Activated CD8-positive, alpha-beta T cell treated with anti-CD3 and anti-CD28 coated beads, Interleukin-2, amount 10 ng/mL, durations not matched to agents 7 days and 5 days (primary cell): ENCODE measurements around the gene PDE4D. TPM values are rescaled to one million over a fixed set of nuclear protein-coding genes. Genes with fewer than 3 reads are reported as not detected.

Experiments used
- ATAC-seq: fragments of 150-1000 bp; cut with Tn5 transposase; one replicate; pipeline ENCODE4 v1.10.0; 2021; ENCODE audit warnings: moderate library complexity
- CTCF ChIA-PET: fragments of 350-600 bp; sonication (Branson Sonifier 250); formaldehyde crosslinking; loops from one replicate; lab custom pipeline; 2021; ENCODE audit warnings: antibody characterized with exemption; lab: Charles Lee
- POLR2A ChIA-PET: fragments of 350-600 bp; sonication (Branson Sonifier 250); formaldehyde crosslinking; loops from one replicate; lab custom pipeline; 2021; ENCODE audit warnings: antibody characterized with exemption; lab: Charles Lee
- DNase-seq: peaks from one replicate; pipeline ENCODE4 v3.0.0-alpha.2; 2020
- H3K27ac Mint-ChIP-seq: one replicate; pipeline ENCODE4 v1.8.0; 2021; ENCODE audit warnings: mild to moderate bottlenecking, mixed read lengths
- H3K27me3 Mint-ChIP-seq: one replicate; pipeline ENCODE4 v1.8.0; 2021; ENCODE audit warnings: low read depth, mixed read lengths
- H3K36me3 Mint-ChIP-seq: one replicate; pipeline ENCODE4 v1.8.0; 2021; ENCODE audit warnings: low read depth, mixed read lengths
- H3K4me1 Mint-ChIP-seq: one replicate; pipeline ENCODE4 v1.8.0; 2021; ENCODE audit warnings: low read depth, mixed read lengths
- H3K4me3 Mint-ChIP-seq: one replicate; pipeline ENCODE4 v1.8.0; 2021; ENCODE audit warnings: mild to moderate bottlenecking, mixed read lengths
- H3K9me3 Mint-ChIP-seq: one replicate; pipeline ENCODE4 v1.8.0; 2022; ENCODE audit warnings: mixed read lengths; ENCODE audit not compliant: insufficient read depth
- total RNA-seq, 2 experiments: library from RNA; stranded (reverse); gene quantifications; one replicate each; pipeline ENCODE4 v1.2.3, GENCODE V29; 2021

PDE4D gene
- total RNA-seq, 2 experiments from 2014 or later = 65.4 to 70.7 TPM

DNA sequence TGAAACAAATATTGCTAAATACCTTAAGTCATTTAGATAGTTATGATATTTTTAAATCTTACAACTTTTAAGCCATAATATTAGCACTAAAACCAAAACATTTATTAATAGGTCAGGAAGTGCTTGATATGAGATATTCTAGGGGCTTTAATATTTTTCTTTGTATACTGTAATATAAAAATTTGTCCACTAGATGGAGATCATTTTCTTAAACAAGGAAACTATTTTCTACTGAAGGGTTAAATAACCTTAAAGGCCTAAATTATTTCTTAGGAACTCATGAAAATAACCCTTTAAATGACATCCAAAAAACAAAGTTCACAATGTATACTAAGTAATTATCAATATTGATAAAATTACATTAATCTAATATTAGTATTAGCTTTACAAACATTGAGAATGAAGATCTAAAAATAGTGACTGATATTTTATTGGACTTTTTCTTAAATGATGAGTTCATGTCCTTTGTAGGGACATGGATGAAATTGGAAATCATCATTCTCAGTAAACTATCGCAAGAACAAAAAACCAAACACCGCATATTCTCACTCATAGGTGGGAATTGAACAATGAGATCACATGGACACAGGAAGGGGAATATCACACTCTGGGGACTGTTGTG lies 675.0 kb downstream of the PDE4D start:
- no peaks in the 10 kb centered on the region for H3K9me3 Mint-ChIP-seq
- H3K27ac Mint-ChIP-seq = no peak overlapping the region
- peaks cover 25% of the 10 kb centered on the region for H3K27me3 Mint-ChIP-seq
- DNase-seq (no peak), ATAC-seq (no peak)
- POLR2A ChIA-PET = no interaction called here
- no peaks in the 10 kb centered on the region for H3K4me1 Mint-ChIP-seq
- H3K4me3 Mint-ChIP-seq = no peak overlapping the region
- CTCF ChIA-PET = interaction anchor here (1.0 kb wide), 1 partner anchor 9 kb away, joined by 3 read pairs; no protein-coding TSS in a partner anchor
- no peaks in the 10 kb centered on the region for H3K36me3 Mint-ChIP-seq

- DNase-seq (no peak), ATAC-seq (no peak)
- Mint-ChIP-seq H3K36me3 (no peaks in the 10 kb centered on the region), H3K9me3 (no peaks in the 10 kb centered on the region), H3K4me3 (no peak overlapping the region), H3K4me1 (no peaks in the 10 kb centered on the region), H3K27me3 (peaks cover 30% of the 10 kb centered on the region), H3K27ac (no peak overlapping the region)
- POLR2A ChIA-PET = no interaction called here
- CTCF ChIA-PET = interaction anchor here (1.0 to 2.5 kb wide), 8 partner anchors 11 to 331 kb away, joined by 3 to 14 read pairs (median 4); no protein-coding TSS in a partner anchor
These were observed 676.7 kb downstream of the PDE4D start for GRCh38 chr5:59216841-59217240.

DNA sequence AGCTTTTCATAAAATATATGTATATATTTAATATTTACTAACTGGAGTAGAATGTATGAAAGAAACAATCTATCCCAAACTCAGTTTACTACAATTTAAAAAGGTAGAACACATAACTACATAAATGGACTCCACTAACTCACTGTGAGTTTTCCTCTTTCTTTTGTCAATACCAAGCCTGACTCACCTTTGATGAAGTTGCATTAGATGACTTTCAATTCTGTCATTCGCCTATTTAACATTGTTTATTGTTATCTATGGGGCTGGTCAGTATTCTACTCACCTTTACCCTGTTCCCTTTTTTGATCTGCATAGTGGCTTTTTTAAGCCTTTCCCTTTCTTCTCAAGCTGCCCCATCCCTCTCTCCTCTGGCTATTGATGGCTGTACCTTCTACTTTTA lies 680.9 kb downstream of the PDE4D start:
- Mint-ChIP-seq H3K27ac (no peak overlapping the region), H3K4me1 (no peaks in the 10 kb centered on the region), H3K36me3 (no peaks in the 10 kb centered on the region), H3K27me3 (peaks cover 31% of the 10 kb centered on the region), H3K9me3 (no peaks in the 10 kb centered on the region), H3K4me3 (no peak overlapping the region)
- POLR2A ChIA-PET = no interaction called here
- DNase-seq = no peak
- ATAC-seq = no peak
- CTCF ChIA-PET = interaction anchor here (1.4 to 3.1 kb wide), 2 partner anchors 9 to 24 kb away, joined by 4 to 8 read pairs; no protein-coding TSS in a partner anchor

DNA sequence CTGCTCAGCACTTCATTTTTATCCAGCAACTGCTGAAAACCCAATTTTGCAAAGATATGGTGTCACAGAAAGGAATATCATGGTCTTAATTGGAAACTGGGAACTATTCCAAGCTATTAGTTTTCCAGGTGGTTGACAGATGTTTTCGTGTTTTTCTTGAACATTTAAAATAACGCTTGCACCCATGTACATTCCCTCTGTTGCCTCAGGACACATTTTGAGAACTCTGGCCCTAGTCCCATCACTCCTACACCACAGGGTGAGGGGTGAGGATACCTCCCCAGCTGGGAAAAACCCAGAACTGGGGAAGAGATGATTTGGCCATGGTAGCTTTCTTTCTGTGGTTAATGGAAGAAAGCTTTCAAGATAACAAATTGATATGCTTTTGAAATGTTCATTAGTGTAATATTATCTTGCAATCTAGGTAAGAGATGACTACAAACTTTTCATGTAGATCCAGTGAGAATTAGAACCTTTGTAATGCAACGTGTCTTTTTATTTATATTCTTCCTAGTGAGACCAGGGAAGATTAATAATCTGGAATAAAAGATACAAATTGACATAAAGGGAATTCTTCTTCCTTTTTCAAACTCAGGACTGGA lies 683.7 kb downstream of the PDE4D start:
- CTCF ChIA-PET = interaction anchor here (1.3 to 2.2 kb wide), 3 partner anchors 13 to 324 kb away, joined by 3 to 7 read pairs (median 3); no protein-coding TSS in a partner anchor
- no peaks in the 10 kb centered on the region for H3K36me3 Mint-ChIP-seq
- DNase-seq (no peak), ATAC-seq (no peak)
- POLR2A ChIA-PET = no interaction called here
- H3K27ac Mint-ChIP-seq = no peak overlapping the region
- H3K27me3 Mint-ChIP-seq = peaks cover 26% of the 10 kb centered on the region
- H3K9me3 Mint-ChIP-seq = no peaks in the 10 kb centered on the region
- H3K4me3 Mint-ChIP-seq = no peak overlapping the region
- H3K4me1 Mint-ChIP-seq = no peaks in the 10 kb centered on the region

- peaks cover 14% of the 10 kb centered on the region for H3K27me3 Mint-ChIP-seq
- POLR2A ChIA-PET = no interaction called here
- no peak overlapping the region for H3K4me3 Mint-ChIP-seq
- H3K9me3 Mint-ChIP-seq = no peaks in the 10 kb centered on the region
- DNase-seq (no peak), ATAC-seq (no peak)
- H3K36me3 Mint-ChIP-seq = no peaks in the 10 kb centered on the region
- no peak overlapping the region for H3K27ac Mint-ChIP-seq
- H3K4me1 Mint-ChIP-seq = no peaks in the 10 kb centered on the region
- CTCF ChIA-PET = interaction anchor here (1.4 to 2.2 kb wide), 2 partner anchors 15 to 159 kb away, joined by 3 to 7 read pairs; no protein-coding TSS in a partner anchor
These were observed 685.1 kb downstream of the PDE4D start for GRCh38 chr5:59208474-59208873.

DNA sequence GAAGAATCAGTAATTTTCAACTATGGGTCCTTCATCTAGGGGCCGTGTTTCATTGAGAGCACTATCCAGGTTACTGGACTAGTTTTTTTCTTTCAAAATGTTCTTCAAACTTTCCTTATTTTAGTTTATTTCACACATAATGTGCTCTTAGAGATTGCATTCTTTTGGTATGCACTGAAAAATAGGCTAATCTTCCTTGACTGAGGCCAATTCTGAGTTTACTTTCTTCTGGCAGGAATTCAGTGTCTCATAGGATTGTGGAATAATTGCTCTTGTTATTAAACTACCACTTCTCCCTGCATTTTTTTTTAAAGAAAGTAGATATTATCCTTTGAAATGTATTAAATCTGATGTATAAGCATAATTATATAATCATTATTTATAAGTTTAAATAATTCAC lies 686.1 kb downstream of the PDE4D start:
- Mint-ChIP-seq H3K4me1 (no peaks in the 10 kb centered on the region), H3K27ac (no peak overlapping the region), H3K9me3 (no peaks in the 10 kb centered on the region), H3K36me3 (no peaks in the 10 kb centered on the region), H3K4me3 (no peak overlapping the region), H3K27me3 (peaks cover 6% of the 10 kb centered on the region)
- CTCF ChIA-PET = no interaction called here
- ATAC-seq (no peak), DNase-seq (no peak)
- POLR2A ChIA-PET = no interaction called here

GRCh38 chr5:59206132-59206581 lies 687.4 kb downstream of the PDE4D start:
- no peak for DNase-seq
- H3K27me3 Mint-ChIP-seq = peaks cover 6% of the 10 kb centered on the region
- POLR2A ChIA-PET = no interaction called here
- CTCF ChIA-PET = no interaction called here
- H3K9me3 Mint-ChIP-seq = no peaks in the 10 kb centered on the region
- H3K27ac Mint-ChIP-seq = no peak overlapping the region
- H3K4me1 Mint-ChIP-seq = no peaks in the 10 kb centered on the region
- H3K36me3 Mint-ChIP-seq = no peaks in the 10 kb centered on the region
- no peak overlapping the region for H3K4me3 Mint-ChIP-seq
- ATAC-seq = no peak

GRCh38 chr5:59204114-59204897 lies 689.2 kb downstream of the PDE4D start:
- ChIA-PET CTCF (no interaction called here), POLR2A (no interaction called here)
- ATAC-seq = no peak
- no peak for DNase-seq
- H3K27me3 Mint-ChIP-seq = peaks cover 4% of the 10 kb centered on the region
- H3K36me3 Mint-ChIP-seq = no peaks in the 10 kb centered on the region
- H3K4me1 Mint-ChIP-seq = no peaks in the 10 kb centered on the region
- H3K27ac Mint-ChIP-seq = no peak overlapping the region
- H3K9me3 Mint-ChIP-seq = no peaks in the 10 kb centered on the region
- no peak overlapping the region for H3K4me3 Mint-ChIP-seq

GRCh38 chr5:59199868-59200267 lies 693.7 kb downstream of the PDE4D start:
- no peaks in the 10 kb centered on the region for H3K9me3 Mint-ChIP-seq
- POLR2A ChIA-PET = no interaction called here
- DNase-seq (no peak), ATAC-seq (no peak)
- H3K4me1 Mint-ChIP-seq = no peaks in the 10 kb centered on the region
- H3K27me3 Mint-ChIP-seq = peaks cover 1% of the 10 kb centered on the region
- H3K4me3 Mint-ChIP-seq = no peak overlapping the region
- no peak overlapping the region for H3K27ac Mint-ChIP-seq
- H3K36me3 Mint-ChIP-seq = no peaks in the 10 kb centered on the region
- CTCF ChIA-PET = no interaction called here

- H3K36me3 Mint-ChIP-seq = no peaks in the 10 kb centered on the region
- H3K9me3 Mint-ChIP-seq = no peaks in the 10 kb centered on the region
- no peak overlapping the region for H3K27ac Mint-ChIP-seq
- ChIA-PET CTCF (no interaction called here), POLR2A (no interaction called here)
- peaks cover 1% of the 10 kb centered on the region for H3K27me3 Mint-ChIP-seq
- ATAC-seq (no peak), DNase-seq (no peak)
- no peak overlapping the region for H3K4me3 Mint-ChIP-seq
- H3K4me1 Mint-ChIP-seq = no peaks in the 10 kb centered on the region
These were observed 694.7 kb downstream of the PDE4D start for GRCh38 chr5:59198832-59199231.

DNA sequence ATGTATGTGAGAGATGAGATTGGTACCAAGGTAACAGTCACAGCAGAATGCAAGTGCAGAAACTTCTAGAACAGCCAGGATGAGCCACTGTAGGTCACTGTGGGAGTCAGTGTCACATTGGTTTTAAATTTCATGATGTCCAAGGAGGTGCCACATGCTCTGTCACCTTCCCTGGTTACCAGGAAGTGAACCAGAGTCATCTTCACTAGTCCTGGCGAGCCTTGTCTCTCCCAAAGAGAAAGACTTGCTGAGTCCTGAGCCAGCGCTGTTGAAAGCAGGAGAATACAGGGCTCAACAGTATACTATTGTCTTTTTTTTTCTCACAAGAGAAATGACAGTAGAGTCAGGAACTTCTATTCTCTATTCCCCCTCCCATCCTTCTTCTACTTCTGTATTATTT lies 695.2 kb downstream of the PDE4D start:
- no peaks in the 10 kb centered on the region for H3K4me1 Mint-ChIP-seq
- H3K4me3 Mint-ChIP-seq = no peak overlapping the region
- peaks cover 1% of the 10 kb centered on the region for H3K27me3 Mint-ChIP-seq
- no peak overlapping the region for H3K27ac Mint-ChIP-seq
- no peaks in the 10 kb centered on the region for H3K36me3 Mint-ChIP-seq
- DNase-seq = no peak
- CTCF ChIA-PET = no interaction called here
- POLR2A ChIA-PET = no interaction called here
- no peak for ATAC-seq
- no peaks in the 10 kb centered on the region for H3K9me3 Mint-ChIP-seq

GRCh38 chr5:59197911-59198310 lies 695.6 kb downstream of the PDE4D start:
- CTCF ChIA-PET = interaction anchor here (1.3 kb wide), 1 partner anchor 9 kb away, joined by 5 read pairs; no protein-coding TSS in a partner anchor
- ATAC-seq = no peak

More at GRCh38 chr5:59197911-59198310, 695.6 kb downstream of the PDE4D start:
- Mint-ChIP-seq H3K27ac (no peak overlapping the region), H3K27me3 (peaks cover 1% of the 10 kb centered on the region), H3K9me3 (no peaks in the 10 kb centered on the region), H3K4me3 (no peak overlapping the region), H3K4me1 (no peaks in the 10 kb centered on the region), H3K36me3 (no peaks in the 10 kb centered on the region)
- DNase-seq = no peak
- POLR2A ChIA-PET = no interaction called here
